VCaP (cell line): ENCODE measurements around the gene PPP1R18.

ENCODE experiments used
- H3K27ac ChIP-seq: fragments of 450-650 bp; 2 replicates; pipeline ENCODE4 v1.5.1; 2017
- TF ChIP-seq, protein P1 (sequence below): fragments of 450-650 bp; conservative IDR thresholded peaks from 2 replicates; pipeline ENCODE4 v1.5.1; 2017; ENCODE audit warnings: mild to moderate bottlenecking, moderate library complexity

The PPP1R18 gene

DNA sequence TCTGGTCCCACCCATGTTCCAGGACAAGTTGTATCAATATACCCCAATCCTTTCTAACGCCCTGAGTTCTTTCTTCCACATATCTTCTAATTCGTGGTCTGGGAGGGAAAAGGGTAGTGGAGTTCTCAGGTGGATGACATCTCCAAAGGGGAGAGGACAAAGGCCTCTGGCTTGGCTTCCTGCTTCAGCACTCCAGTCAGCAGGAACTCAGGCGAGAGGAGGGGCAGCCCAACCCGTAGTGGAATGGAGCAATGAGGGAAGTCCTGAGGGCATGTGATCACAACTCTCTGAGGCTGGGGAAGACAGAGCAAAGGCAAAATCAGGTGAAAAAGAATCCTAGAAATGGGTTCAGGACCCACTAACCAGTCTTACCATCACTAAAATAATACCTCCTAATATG lies 13.9 kb upstream of the PPP1R18 start:
- H3K27ac ChIP-seq, result no peak overlapping the region
- TF ChIP-seq, protein P1, sequence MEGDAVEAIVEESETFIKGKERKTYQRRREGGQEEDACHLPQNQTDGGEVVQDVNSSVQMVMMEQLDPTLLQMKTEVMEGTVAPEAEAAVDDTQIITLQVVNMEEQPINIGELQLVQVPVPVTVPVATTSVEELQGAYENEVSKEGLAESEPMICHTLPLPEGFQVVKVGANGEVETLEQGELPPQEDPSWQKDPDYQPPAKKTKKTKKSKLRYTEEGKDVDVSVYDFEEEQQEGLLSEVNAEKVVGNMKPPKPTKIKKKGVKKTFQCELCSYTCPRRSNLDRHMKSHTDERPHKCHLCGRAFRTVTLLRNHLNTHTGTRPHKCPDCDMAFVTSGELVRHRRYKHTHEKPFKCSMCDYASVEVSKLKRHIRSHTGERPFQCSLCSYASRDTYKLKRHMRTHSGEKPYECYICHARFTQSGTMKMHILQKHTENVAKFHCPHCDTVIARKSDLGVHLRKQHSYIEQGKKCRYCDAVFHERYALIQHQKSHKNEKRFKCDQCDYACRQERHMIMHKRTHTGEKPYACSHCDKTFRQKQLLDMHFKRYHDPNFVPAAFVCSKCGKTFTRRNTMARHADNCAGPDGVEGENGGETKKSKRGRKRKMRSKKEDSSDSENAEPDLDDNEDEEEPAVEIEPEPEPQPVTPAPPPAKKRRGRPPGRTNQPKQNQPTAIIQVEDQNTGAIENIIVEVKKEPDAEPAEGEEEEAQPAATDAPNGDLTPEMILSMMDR, result no peak

DNA sequence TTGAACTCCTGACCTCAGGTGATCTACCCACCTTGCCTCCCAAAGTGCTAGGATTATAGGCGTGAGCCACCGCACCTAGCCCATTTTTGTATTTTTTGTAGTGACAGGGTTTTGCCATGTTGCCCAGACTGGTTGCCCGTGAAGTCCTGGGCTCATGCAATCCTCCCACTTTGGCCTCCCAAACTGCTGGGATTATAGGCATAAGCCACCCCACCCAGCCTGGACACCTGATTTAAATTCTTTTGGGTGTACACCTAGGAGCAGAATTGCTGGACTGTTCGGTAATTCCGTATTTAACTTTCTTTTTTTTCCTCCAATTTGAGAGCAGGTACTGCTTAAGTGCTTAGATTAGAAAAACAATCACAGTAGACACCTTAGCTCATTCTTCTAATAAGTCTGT lies 10.0 kb upstream of the PPP1R18 start:
- TF ChIP-seq, protein P1, result no peak
- H3K27ac ChIP-seq, result no peak overlapping the region

DNA sequence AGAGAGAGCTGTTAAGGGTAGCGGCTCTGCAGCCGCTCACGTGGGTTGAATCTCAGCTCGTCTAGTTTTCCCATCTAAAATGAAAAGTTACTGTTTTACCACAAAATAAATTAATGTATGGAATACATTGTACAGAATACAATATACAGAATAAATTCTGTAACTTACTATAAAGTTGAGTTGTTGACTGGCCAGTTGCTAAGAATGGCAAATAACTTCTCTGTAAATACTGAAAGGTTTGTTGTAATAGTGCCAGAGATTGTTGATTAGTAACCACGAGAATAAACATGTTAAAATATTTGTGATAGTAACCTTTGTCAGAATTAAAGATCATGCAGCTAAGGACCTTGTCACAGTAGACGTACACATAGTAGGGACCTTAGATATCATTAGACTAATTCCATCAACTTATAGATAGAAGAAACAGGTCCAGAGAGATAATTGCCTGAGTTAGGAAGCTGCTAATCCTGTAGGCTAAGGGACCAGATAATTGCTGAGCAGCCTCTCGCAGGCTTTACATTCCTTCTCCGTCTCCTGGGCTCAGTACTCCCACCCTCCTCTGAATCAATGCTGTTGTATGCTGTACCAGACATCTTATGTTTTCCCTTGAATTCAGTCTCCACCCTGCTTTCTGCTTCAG lies 4.9 kb upstream of the PPP1R18 start:
- peak overlapping the region; percentile 74 for H3K27ac ChIP-seq
- TF ChIP-seq, protein P1, result no peak

DNA sequence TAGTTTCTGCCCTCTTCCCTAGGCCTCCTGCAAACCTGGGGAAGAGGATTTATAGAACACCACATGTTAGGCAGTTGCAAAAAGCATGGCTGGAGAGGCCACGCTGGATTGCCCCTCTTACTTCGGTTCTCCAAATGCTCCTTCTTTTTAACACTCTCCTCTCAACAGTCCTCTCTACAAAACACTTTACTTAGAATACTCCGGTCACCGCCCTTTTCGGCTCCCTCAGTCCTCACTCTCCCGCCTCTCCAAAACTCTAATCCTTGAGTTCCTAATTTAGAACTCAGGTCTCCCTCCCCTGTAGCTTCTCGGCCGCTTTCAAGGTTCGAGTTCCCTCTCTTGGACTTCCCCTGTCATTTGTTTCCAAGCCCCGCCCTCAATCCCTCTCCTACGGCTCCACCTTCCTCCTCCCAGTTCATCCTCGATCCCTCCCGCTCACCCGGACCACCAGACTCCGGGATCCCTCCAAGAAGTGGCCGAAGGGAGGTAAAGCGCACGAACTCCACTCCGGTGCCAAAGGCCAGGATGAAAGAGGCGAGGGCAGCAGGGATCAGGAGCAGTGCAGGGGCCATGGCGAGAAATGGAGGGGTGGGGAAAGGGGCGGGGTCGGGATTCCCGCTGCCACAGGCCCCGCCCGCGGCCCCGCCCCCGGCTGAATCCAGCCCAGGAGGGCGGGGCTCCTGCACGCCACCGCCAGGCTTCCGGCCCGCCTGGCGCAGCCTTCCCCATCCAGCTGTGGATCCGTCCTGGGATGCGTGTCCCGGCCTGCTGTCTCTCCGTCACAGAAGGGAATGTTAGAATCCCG lies 4.2 kb upstream of the PPP1R18 start, which contains the start of gene NRM:
NRM (minus strand) TSS at position 582 of the 805 bp plus-strand sequence; CDS start at position 572, 10 bp downstream.
- peak within 1 kb of the TSS; percentile 74 for H3K27ac ChIP-seq
- TF ChIP-seq, protein P1, result no peak

DNA sequence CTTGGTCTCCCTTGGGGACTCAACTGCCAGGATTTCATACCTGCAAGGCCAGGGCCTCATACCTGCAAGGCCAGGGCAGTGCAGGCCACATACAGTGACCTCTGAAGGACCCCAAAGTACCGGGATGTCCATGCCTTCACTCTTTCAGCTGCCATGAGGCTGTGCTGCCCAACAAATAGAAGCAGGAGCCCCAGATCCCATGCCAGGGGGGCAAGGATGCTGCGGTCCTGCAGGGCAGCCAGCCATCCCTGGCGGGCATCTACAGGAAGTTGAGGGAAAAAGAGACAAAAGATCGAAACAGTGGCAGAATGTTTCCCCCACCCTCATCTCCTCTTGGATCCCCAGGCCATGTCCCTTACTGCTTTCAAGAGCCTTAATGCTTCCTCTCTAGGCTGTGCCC lies 3.5 kb upstream of the PPP1R18 start:
- TF ChIP-seq, protein P1, result no peak
- H3K27ac ChIP-seq, result peak overlapping the region; percentile 74

DNA sequence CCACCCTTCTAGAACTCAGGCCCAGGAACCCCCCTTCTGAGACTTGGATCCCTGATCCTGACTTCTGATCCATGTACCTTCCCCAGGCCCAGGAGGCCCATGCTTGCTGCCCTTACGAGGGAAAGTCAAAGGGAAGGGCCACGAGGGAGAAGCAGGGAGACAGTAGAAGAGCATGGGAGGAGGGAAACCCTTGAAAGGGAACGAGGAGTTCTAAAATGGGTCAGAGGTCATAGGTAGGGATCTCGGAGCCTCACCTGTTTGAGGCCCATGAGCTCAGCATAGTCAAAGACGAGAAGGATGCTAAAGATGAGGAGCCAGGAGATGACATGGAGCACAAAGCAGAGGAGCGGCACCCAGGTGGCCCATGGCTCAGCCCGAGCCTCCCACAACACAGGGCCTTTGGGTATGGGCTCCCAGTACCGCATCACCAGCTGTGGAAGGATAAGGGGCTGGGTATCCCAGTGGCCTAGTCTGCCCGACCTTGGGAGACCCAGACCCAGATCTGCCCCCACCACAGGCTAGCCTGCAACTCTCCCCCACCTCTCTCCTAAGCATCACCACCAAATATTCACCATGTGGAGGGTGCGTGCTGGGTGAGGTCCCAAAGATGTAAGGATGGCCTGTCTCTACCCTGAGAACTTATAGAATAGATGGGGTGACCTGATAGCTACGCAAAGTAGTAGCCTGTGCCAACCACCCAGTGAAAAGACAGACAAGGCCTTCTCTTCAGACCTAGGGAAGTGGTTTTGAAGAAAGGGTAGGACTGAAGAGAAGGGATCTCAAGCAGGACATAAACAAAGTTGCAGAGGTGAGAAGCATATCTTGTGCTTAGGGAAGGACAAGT lies 2.8 kb upstream of the PPP1R18 start:
- TF ChIP-seq, protein P1, result no peak
- no peak overlapping the region for H3K27ac ChIP-seq

DNA sequence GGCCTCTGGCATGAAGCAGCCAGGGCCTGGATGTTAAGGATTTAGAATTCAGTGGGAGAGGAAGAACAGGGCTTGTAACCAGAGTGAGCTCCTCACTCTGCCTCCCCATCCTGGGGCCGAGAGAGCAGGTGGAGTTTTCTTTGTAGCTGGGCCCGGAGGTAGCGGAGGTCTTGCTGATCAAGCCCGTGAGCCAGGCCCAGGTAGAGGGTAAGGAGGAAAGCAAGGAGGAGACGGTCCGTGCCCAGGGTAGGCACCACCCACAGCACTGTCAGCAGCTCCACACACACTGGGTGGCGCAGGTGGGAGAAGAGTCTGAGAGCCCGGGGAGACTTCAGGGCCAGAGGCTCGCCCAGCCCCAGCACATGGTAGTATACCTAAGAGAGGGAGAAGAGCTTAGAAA lies 2.1 kb upstream of the PPP1R18 start:
- no peak overlapping the region; the same call in 1 of the 2 replicates for H3K27ac ChIP-seq
- TF ChIP-seq, protein P1, result no peak
